ENCODE results near the gene REEP3.
"Not testable (repeated sequence)": the region's sequence is repeated elsewhere in the genome, so short reads cannot be mapped to it uniquely, and the experiment has no call there.

REEP3 gene

DNA sequence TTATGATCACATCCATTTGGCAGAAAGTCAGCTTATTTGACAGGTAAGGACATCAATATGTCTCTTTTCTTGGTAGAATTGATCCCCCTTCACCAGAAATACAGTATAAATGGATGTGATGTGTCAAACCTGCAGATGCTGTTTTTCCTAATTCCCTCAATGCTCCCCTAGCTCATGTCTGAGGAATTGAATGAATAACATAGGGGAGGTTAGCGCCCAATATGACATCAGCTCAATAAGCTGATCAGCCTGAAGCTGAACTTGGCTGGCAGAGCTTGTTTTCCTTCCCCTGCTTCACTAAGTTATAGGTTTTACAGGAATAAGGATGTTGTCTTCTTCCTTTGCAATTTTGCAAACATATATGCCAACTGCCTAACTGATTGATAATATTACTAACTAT is 132.5 kb downstream of the REEP3 start:
- no peak overlapping the region for H3K4me3 ChIP-seq (replicated peaks; ENCODE audit: low read depth, low read length)
- TF ChIP-seq, protein P1, sequence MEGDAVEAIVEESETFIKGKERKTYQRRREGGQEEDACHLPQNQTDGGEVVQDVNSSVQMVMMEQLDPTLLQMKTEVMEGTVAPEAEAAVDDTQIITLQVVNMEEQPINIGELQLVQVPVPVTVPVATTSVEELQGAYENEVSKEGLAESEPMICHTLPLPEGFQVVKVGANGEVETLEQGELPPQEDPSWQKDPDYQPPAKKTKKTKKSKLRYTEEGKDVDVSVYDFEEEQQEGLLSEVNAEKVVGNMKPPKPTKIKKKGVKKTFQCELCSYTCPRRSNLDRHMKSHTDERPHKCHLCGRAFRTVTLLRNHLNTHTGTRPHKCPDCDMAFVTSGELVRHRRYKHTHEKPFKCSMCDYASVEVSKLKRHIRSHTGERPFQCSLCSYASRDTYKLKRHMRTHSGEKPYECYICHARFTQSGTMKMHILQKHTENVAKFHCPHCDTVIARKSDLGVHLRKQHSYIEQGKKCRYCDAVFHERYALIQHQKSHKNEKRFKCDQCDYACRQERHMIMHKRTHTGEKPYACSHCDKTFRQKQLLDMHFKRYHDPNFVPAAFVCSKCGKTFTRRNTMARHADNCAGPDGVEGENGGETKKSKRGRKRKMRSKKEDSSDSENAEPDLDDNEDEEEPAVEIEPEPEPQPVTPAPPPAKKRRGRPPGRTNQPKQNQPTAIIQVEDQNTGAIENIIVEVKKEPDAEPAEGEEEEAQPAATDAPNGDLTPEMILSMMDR (IDR thresholded peaks at IDR 0.05; ENCODE audit: low read length, missing control alignments) = no peak
- no peak for DNase-seq (ENCODE audit: low read depth)

DNA sequence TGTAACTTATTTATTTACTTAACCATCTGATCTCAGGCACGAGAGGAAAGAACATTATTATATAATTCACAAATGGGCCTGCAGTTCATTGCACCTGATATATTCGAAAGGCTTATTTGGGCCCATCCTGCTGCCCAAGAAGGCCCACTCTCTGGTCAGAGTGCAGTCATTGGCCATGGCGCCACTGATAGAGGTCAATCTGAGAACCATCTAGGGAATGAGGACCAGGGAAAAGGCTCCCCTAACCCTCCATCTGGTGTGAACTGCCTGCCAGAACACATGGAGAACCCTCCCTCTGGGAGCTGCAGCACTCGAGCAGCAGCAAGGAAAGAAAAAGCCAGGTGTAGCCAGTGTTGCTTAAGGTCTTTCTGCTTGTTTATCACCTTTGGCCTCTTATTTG is 136.6 kb downstream of the REEP3 start:
- TF ChIP-seq, protein P1 (IDR thresholded peaks at IDR 0.05; ENCODE audit: low read length, missing control alignments) = no peak
- H3K4me3 ChIP-seq (replicated peaks; ENCODE audit: low read depth, low read length) = no peak overlapping the region
- no peak for DNase-seq (ENCODE audit: low read depth)

DNA sequence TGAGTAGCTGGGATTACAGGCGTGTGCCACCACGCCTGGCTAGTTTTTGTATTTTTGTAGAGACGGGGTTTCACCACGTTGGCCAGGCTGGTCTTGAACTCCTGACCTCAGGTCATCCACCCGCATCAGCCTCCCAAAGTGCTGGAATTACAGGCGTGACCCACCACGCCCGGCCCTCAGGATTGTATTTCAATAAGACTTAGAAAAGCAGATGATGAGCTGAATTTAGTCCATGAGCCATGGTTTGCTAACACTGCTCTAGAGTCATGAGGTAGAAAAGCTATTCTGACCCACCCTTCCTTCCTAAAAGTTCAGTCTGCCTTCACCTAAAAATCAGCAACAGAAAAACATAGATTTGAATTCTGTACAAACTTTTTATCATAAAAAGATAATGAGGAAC is 139.7 kb downstream of the REEP3 start:
- DNase-seq (ENCODE audit: low read depth); H3K4me3 ChIP-seq (replicated peaks; ENCODE audit: low read depth, low read length): not testable (repeated sequence)

DNA sequence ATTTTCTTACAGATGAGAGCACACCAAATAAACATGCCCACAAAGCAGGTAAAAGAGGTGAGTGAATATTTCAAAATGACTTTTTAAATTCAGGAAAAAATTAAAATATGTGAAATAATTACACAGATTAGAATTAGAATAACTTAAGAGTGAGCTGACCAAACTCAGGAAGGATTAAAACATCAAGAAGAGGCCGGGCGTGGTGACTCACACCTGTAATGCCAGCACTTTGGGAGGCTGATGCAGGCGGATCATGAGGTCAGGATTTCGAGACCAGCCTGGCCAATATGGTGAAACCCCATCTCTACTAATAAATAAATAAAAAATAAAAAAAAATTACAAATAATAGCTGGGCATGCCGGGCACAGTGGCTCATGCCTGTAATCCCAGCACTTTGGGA is 140.1 kb downstream of the REEP3 start:
- TF ChIP-seq, protein P1 (IDR thresholded peaks at IDR 0.05; ENCODE audit: low read length, missing control alignments) = no peak
- no peak overlapping the region for H3K4me3 ChIP-seq (replicated peaks; ENCODE audit: low read depth, low read length)
- DNase-seq (ENCODE audit: low read depth) = no peak

DNA sequence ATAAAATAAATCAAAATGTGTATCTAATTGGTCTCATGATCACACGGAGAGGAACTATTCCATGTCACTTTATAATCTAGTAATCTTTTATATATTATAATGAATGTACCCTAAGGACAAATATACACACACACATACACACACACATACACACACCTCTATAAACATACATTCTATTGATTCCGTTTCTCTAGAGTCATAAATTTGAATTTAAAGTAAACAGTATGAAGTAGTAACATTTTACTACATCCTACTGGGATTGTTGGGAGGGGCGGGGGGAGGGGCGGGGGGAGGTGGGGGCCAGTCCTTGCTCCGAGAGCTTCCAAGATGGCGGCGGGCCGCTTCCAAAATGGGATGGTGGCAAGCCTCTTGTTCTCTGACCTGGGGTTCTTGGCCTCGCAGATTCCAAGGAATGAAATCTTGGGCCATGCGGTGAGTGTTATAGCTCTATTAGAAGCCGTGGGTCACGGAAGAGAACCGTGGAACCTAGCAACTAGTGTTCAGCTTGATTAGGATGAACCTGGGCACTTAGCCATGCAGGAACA is 143.2 kb downstream of the REEP3 start:
- no peak for DNase-seq (ENCODE audit: low read depth)
- TF ChIP-seq, protein P1 (IDR thresholded peaks at IDR 0.05; ENCODE audit: low read length, missing control alignments) = no peak
- H3K4me3 ChIP-seq (replicated peaks; ENCODE audit: low read depth, low read length) = no peak overlapping the region

DNA sequence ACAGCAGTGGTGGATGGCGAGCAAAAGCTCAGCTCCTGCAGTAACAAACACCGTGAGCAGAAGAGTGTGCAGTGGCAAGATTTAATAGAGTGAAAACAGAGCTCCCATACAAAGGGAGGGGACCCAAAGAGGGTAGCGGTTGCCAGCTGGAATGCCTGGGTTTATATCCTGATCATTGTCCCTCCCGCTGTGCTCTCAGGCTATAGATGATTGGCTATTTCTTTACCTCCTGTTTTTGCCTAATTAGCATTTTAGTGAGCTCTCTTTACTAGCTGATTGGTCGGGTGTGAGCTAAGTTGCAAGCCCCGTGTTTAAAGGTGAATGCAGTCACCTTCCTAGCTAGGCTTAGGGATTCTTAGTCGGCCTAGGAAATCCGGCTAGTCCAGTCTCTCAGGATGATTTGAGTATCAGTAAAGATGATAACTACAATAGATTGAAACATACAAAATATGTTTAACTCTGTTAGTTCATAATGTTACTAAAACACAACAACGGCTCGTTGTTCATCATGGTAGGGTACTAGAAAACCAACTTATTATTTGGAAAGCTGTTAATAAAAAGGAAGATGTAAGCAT is 143.9 kb downstream of the REEP3 start:
- DNase-seq (ENCODE audit: low read depth); H3K4me3 ChIP-seq (replicated peaks; ENCODE audit: low read depth, low read length): not testable (repeated sequence)

DNA sequence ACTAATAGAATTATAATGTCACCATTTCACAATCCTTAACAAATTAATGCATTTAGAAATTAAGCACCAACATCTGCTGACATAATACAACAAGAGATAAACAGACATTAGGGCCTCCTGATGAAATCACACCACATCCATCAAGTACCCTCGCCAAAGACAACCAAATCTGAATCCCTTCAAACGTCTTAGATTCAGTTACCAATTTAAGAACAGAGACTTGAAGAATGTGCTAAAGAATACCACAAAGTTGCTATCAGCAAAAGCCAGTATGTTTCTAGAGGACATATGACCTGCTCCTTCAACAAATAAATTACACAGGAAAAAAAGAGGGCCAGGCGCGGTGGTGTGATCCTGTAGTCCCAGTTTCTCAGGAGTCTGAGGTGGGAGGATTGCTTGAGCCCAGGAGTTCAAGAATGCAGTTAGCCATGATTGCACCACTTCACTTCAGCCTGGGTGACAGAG is 144.5 kb downstream of the REEP3 start:
- peak; percentile 63 for DNase-seq (ENCODE audit: low read depth)
- H3K4me3 ChIP-seq (replicated peaks; ENCODE audit: low read depth, low read length) = no peak overlapping the region
- TF ChIP-seq, protein P1 (IDR thresholded peaks at IDR 0.05; ENCODE audit: low read length, missing control alignments) = no peak

DNA sequence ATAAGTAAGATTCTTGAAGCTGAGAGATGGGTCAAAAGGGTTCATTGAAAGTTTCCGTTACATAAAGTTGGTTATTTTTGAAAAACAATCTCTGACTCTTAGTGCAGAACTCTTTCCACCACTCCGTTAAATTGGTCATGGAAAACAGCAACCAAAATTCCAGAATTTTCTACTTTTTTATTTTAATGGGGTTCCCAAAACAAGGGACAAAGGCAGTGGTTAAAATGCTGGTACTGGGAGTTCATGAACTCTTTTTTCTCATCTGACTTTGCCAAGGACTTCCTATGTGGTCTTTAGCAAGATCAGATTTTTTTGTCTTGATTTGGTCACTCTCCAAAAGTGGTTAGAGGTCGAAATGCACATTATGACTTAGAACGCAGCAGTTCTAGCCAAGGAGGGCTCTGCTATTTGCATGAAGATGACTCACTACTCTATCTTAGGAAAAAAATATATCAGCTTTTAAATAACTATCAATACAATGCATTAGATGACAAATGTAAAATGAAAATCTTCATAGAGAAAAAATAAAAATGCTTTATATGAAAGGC is 145.7 kb downstream of the REEP3 start:
- TF ChIP-seq, protein P1 (IDR thresholded peaks at IDR 0.05; ENCODE audit: low read length, missing control alignments) = no peak
- peak; percentile 96 for DNase-seq (ENCODE audit: low read depth)
- no peak overlapping the region for H3K4me3 ChIP-seq (replicated peaks; ENCODE audit: low read depth, low read length)
